ENCODE data around the gene GRIN3B.

GRIN3B gene

GRCh38 chr19:1039646-1040475 is 39.6 kb downstream of the GRIN3B start, which contains the start of gene ABCA7:
Gene ABCA7 (plus strand): TSS chr19:1040107. CDS start chr19:1041362, 1,255 bp downstream.
- TF ChIP-seq CTCF (IDR thresholded peaks at IDR 0.05; ENCODE audit: low read depth, low read length), result no peak
- peak; percentile 96 for DNase-seq (ENCODE audit: extremely low read depth, low read depth)

GRCh38 chr19:1040476-1041271 is 40.5 kb downstream of the GRIN3B start:
- TF ChIP-seq CTCF (IDR thresholded peaks at IDR 0.05; ENCODE audit: low read depth, low read length), result no peak
- peak; percentile 87 for DNase-seq (ENCODE audit: extremely low read depth, low read depth)

- DNase-seq (ENCODE audit: extremely low read depth, low read depth), result no peak
- TF ChIP-seq CTCF (IDR thresholded peaks at IDR 0.05; ENCODE audit: low read depth, low read length), result no peak
These were observed 41.1 kb downstream of the GRIN3B start for GRCh38 chr19:1041272-1041834.

- no peak for TF ChIP-seq CTCF (IDR thresholded peaks at IDR 0.05; ENCODE audit: low read depth, low read length)
- DNase-seq (ENCODE audit: extremely low read depth, low read depth), result no peak
These were observed 41.8 kb downstream of the GRIN3B start for GRCh38 chr19:1041835-1042685.

GRCh38 chr19:1042689-1043511 is 42.7 kb downstream of the GRIN3B start:
- no peak for DNase-seq (ENCODE audit: extremely low read depth, low read depth)
- TF ChIP-seq CTCF (IDR thresholded peaks at IDR 0.05; ENCODE audit: low read depth, low read length), result no peak

- no peak for DNase-seq (ENCODE audit: extremely low read depth, low read depth)
- no peak for TF ChIP-seq CTCF (IDR thresholded peaks at IDR 0.05; ENCODE audit: low read depth, low read length)
These were observed 45.0 kb downstream of the GRIN3B start for GRCh38 chr19:1045247-1045603.
